NOMO-1 treated with DMSO at 0.1 percent for 48 hours (cell line): ENCODE measurements around the gene MRPL41.
"Not testable (repeated sequence)": the region's sequence is repeated elsewhere in the genome, so short reads cannot be mapped to it uniquely, and the experiment has no call there.

Experiments used
- DNase-seq: peaks from one replicate; lab custom pipeline; 2025; ENCODE audit not compliant: unreplicated experiment; lab: John Stamatoyannopoulos, UW

Gene MRPL41

GRCh38 chr9:137521405-137521985 is 30.2 kb upstream of the MRPL41 start:
- no peak for DNase-seq

GRCh38 chr9:137522746-137523455 is 28.8 kb upstream of the MRPL41 start:
- DNase-seq, result no peak

- DNase-seq, result no peak
Observed at GRCh38 chr9:137524161-137524980, 27.3 kb upstream of the MRPL41 start.

GRCh38 chr9:137524981-137525317 is 26.7 kb upstream of the MRPL41 start:
- no peak for DNase-seq

GRCh38 chr9:137530331-137530730 is 21.3 kb upstream of the MRPL41 start:
- DNase-seq, result no peak

- no peak for DNase-seq
Observed at GRCh38 chr9:137531099-137531765, 20.4 kb upstream of the MRPL41 start.

GRCh38 chr9:137532891-137533468 is 18.7 kb upstream of the MRPL41 start:
- not testable (repeated sequence) for DNase-seq

GRCh38 chr9:137534256-137535119 is 17.2 kb upstream of the MRPL41 start:
- peak; percentile 91 for DNase-seq

GRCh38 chr9:137535120-137535428 is 16.6 kb upstream of the MRPL41 start:
- DNase-seq, result no peak

GRCh38 chr9:137536594-137537131 is 15.0 kb upstream of the MRPL41 start:
- DNase-seq, result peak; percentile 32

GRCh38 chr9:137538058-137538457 is 13.6 kb upstream of the MRPL41 start:
- DNase-seq, result no peak

GRCh38 chr9:137540536-137540935 is 11.1 kb upstream of the MRPL41 start:
- DNase-seq, result no peak

- DNase-seq, result no peak
Observed at GRCh38 chr9:137542486-137542885, 9.2 kb upstream of the MRPL41 start.

GRCh38 chr9:137543237-137543963 is 8.3 kb upstream of the MRPL41 start:
- DNase-seq, result no peak

GRCh38 chr9:137544176-137544760 is 7.4 kb upstream of the MRPL41 start:
- DNase-seq, result no peak

- DNase-seq, result no peak
Observed at GRCh38 chr9:137545123-137545522, 6.6 kb upstream of the MRPL41 start.

GRCh38 chr9:137547687-137548543 is 3.8 kb upstream of the MRPL41 start:
- no peak for DNase-seq

- peak; percentile 71 for DNase-seq
Observed at GRCh38 chr9:137550231-137550621, 1.5 kb upstream of the MRPL41 start, which contains the start of gene PNPLA7. Gene PNPLA7, minus strand, starts transcription at chr9:137550402. Its CDS starts 205 bp downstream, at chr9:137550197.
